Measurements from ENCODE around the gene CIART. TPM values are rescaled to one million over a fixed set of nuclear protein-coding genes. Genes with fewer than 3 reads are reported as not detected.

The CIART gene
- total and polyA plus RNA-seq, 5 donors from 2014 or later, result 0.56 to 2.2 (median 1.2) TPM

DNA sequence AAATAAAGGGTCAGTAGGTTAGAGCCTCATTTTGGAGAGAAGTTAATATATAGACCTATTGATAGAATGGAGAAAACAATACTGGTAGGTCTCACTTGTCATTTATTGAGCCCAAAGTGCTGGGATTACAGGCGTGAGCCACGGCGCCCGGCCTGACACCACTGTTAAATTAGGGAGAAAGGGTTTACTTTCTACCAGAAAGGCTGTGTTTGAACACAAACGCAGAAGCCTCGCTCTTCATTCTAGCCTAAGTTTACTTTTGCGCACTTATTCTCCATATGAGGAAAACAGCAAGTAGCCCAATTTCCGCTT lies 38.3 kb downstream of the CIART start:
- ATAC-seq (ENCODE audit: low read depth in 2 of 2) (no peak), DNase-seq (peak in 1 of 3 donors; percentile 9)
- no peaks in the 10 kb centered on the region for H3K27me3 ChIP-seq (ENCODE audit: control insufficient read depth, insufficient read depth, low read length)
- peaks cover 14% of the 10 kb centered on the region for H3K36me3 ChIP-seq (ENCODE audit: control insufficient read depth, insufficient read depth, low read length)
- peak overlapping the region; percentile 99 to 100 (median 99) for H3K27ac Mint-ChIP-seq
- H3K4me1 Mint-ChIP-seq, result peaks cover 11 to 37% (median 21%) of the 10 kb centered on the region in 4 donors
- peak overlapping the region; percentile 67 for H3K4me3 ChIP-seq (ENCODE audit: low read depth, low read length)
- H3K27me3 Mint-ChIP-seq, result no peaks in the 10 kb centered on the region
- H3K9me3 ChIP-seq (ENCODE audit: control insufficient read depth in 2 of 2, low read length in 2 of 2), result no peaks in the 10 kb centered on the region
- peak overlapping the region; percentile 85 for H3K27ac ChIP-seq (ENCODE audit: insufficient read depth, low read length, poor library complexity, severe bottlenecking)
- H3K4me3 Mint-ChIP-seq, result peak overlapping the region; percentile 95 to 100 (median 99)
- H3K4me1 ChIP-seq (ENCODE audit: control insufficient read depth, insufficient read depth, low read length, poor library complexity, severe bottlenecking), result peaks cover 12% of the 10 kb centered on the region
- H3K9me3 Mint-ChIP-seq, result no peaks in the 10 kb centered on the region
- peaks cover 4% of the 10 kb centered on the region for H3K36me3 Mint-ChIP-seq

DNA sequence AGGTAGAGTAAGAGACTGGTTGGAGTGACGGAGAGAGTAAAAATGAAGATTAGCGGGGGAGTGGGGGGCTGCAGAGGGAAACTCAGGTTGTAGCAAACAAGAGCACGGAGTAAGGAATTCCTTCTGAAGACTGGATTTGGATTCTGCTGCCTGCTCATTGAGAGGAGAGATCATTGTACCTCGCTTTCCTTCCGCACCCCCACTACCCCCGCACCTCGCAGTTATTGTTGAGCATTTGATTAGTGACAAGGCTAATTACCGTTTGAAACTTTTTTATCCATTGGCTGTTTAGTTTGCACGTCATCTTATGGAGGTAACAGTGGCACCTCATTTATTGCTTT lies 39.4 kb downstream of the CIART start:
- no peaks in the 10 kb centered on the region for H3K27me3 ChIP-seq (ENCODE audit: control insufficient read depth, insufficient read depth, low read length)
- Mint-ChIP-seq H3K36me3 (peaks cover 13% of the 10 kb centered on the region), H3K27ac (peak overlapping the region; percentile 99 to 100 (median 99)), H3K27me3 (no peaks in the 10 kb centered on the region), H3K9me3 (no peaks in the 10 kb centered on the region), H3K4me1 (peaks cover 13 to 47% (median 25%) of the 10 kb centered on the region in 4 donors), H3K4me3 (peak overlapping the region; percentile 95 to 100 (median 99))
- H3K27ac ChIP-seq (ENCODE audit: insufficient read depth, low read length, poor library complexity, severe bottlenecking), result peak overlapping the region; percentile 85
- H3K9me3 ChIP-seq (ENCODE audit: control insufficient read depth in 2 of 2, low read length in 2 of 2), result no peaks in the 10 kb centered on the region
- peak overlapping the region; percentile 86 for H3K4me3 ChIP-seq (ENCODE audit: low read depth, low read length)
- peaks cover 16% of the 10 kb centered on the region for H3K4me1 ChIP-seq (ENCODE audit: control insufficient read depth, insufficient read depth, low read length, poor library complexity, severe bottlenecking)
- ATAC-seq (ENCODE audit: low read depth in 2 of 2) (no peak), DNase-seq (peak in 2 of 3 donors; percentile 27 to 33)
- peaks cover 26% of the 10 kb centered on the region for H3K36me3 ChIP-seq (ENCODE audit: control insufficient read depth, insufficient read depth, low read length)

DNA sequence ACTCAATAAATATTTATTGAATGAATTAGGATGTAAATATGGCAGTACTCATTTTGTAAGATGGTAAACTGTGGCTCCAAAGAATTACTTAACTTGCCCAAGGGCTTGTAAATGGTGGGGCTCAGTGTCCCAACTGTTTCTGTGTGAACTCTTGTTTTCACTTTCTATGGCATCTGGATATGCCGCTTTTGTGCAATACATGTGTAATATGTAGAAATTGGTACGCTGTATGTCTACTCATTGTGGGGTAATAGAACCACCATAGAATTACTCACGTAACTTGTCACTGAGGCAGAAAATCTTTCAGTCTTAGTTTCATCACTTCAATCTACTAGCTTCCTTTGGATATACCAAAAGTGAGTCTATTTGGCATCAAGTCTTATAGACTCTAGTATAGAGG lies 40.0 kb downstream of the CIART start:
- peak overlapping the region; percentile 95 to 100 (median 99) for H3K4me3 Mint-ChIP-seq
- Histone ChIP-seq H3K9me3 (ENCODE audit: control insufficient read depth in 2 of 2, low read length in 2 of 2) (no peaks in the 10 kb centered on the region), H3K27ac (ENCODE audit: insufficient read depth, low read length, poor library complexity, severe bottlenecking) (peak overlapping the region; percentile 85), H3K36me3 (ENCODE audit: control insufficient read depth, insufficient read depth, low read length) (peaks cover 29% of the 10 kb centered on the region), H3K4me3 (ENCODE audit: low read depth, low read length) (peak overlapping the region; percentile 86), H3K27me3 (ENCODE audit: control insufficient read depth, insufficient read depth, low read length) (no peaks in the 10 kb centered on the region), H3K4me1 (ENCODE audit: control insufficient read depth, insufficient read depth, low read length, poor library complexity, severe bottlenecking) (peaks cover 16% of the 10 kb centered on the region)
- peaks cover 13% of the 10 kb centered on the region for H3K36me3 Mint-ChIP-seq
- ATAC-seq (ENCODE audit: low read depth in 2 of 2), result no peak
- peak in 1 of 3 donors; percentile 21 for DNase-seq
- H3K4me1 Mint-ChIP-seq, result peaks cover 13 to 50% (median 26%) of the 10 kb centered on the region in 4 donors
- peak overlapping the region; percentile 86 to 100 (median 99) for H3K27ac Mint-ChIP-seq
- no peaks in the 10 kb centered on the region for H3K27me3 Mint-ChIP-seq
- no peaks in the 10 kb centered on the region for H3K9me3 Mint-ChIP-seq

- ATAC-seq (ENCODE audit: low read depth in 2 of 2) (no peak), DNase-seq (no peak)
- peaks cover 80% of the 10 kb centered on the region for H3K36me3 ChIP-seq (ENCODE audit: control insufficient read depth, insufficient read depth, low read length)
- no peaks in the 10 kb centered on the region for H3K9me3 ChIP-seq (ENCODE audit: control insufficient read depth in 2 of 2, low read length in 2 of 2)
- no peaks in the 10 kb centered on the region for H3K9me3 Mint-ChIP-seq
- H3K27me3 ChIP-seq (ENCODE audit: control insufficient read depth, insufficient read depth, low read length), result no peaks in the 10 kb centered on the region
- peaks cover 2 to 10% (median 6%) of the 10 kb centered on the region in 4 donors for H3K4me1 Mint-ChIP-seq
- H3K27me3 Mint-ChIP-seq, result no peaks in the 10 kb centered on the region
- H3K4me3 ChIP-seq (ENCODE audit: low read depth, low read length), result no peak overlapping the region
- no peak overlapping the region for H3K27ac Mint-ChIP-seq
- H3K4me1 ChIP-seq (ENCODE audit: control insufficient read depth, insufficient read depth, low read length, poor library complexity, severe bottlenecking), result no peaks in the 10 kb centered on the region
- H3K27ac ChIP-seq (ENCODE audit: insufficient read depth, low read length, poor library complexity, severe bottlenecking), result no peak overlapping the region
- no peak overlapping the region for H3K4me3 Mint-ChIP-seq
- H3K36me3 Mint-ChIP-seq, result peaks cover 41% of the 10 kb centered on the region
Observed at GRCh38 chr1:150332651-150333290, 50.4 kb downstream of the CIART start.

Other genes with a start within 250 kb of the CIART start
- 23.4 TPM for gene VPS45, start 214.8 kb upstream of the CIART start, total RNA-seq
- 10 to 100 TPM; 25.8 to 27.8 (median 26.3) TPM for gene VPS45, start 214.8 kb upstream of the CIART start, polyA plus RNA-seq
- 61.0 TPM for gene PLEKHO1, start 132.6 kb upstream of the CIART start, total RNA-seq
- 10 to 100 TPM; 21.5 to 31.5 (median 27.5) TPM for gene PLEKHO1, start 132.6 kb upstream of the CIART start, polyA plus RNA-seq
- 51.5 TPM for gene ANP32E, start 46.4 kb upstream of the CIART start, total RNA-seq
- gene ANP32E, start 46.4 kb upstream of the CIART start, polyA plus RNA-seq, result 10 to 100 TPM; 53.3 to 73.4 (median 58.3) TPM
- gene CA14, start 24.8 kb upstream of the CIART start, total RNA-seq, result not detected
- gene CA14, start 24.8 kb upstream of the CIART start, polyA plus RNA-seq, result under 1 TPM; 0.68 to 0.97 (median 0.71) TPM
- gene APH1A, start 13.5 kb upstream of the CIART start, total RNA-seq, result 119 TPM
- gene APH1A, start 13.5 kb upstream of the CIART start, polyA plus RNA-seq, result 10 to 100 TPM; 74.0 to 85.0 (median 76.9) TPM
- gene C1orf54, start 9.8 kb upstream of the CIART start, total RNA-seq, result 4.6 TPM
- 1 to 10 TPM; 2.0 to 6.4 (median 3.5) TPM for gene C1orf54, start 9.8 kb upstream of the CIART start, polyA plus RNA-seq
- 45.3 TPM for gene MRPS21, start 11.3 kb downstream of the CIART start, total RNA-seq
- gene MRPS21, start 11.3 kb downstream of the CIART start, polyA plus RNA-seq, result 10 to 100 TPM; 76.9 to 89.4 (median 86.1) TPM
- gene PRPF3, start 39.0 kb downstream of the CIART start, total RNA-seq, result 106 TPM
- 10 to 100 TPM; 13.4 to 19.7 (median 17.0) TPM for gene PRPF3, start 39.0 kb downstream of the CIART start, polyA plus RNA-seq
- 51.3 TPM for gene RPRD2, start 81.6 kb downstream of the CIART start, total RNA-seq
- gene RPRD2, start 81.6 kb downstream of the CIART start, polyA plus RNA-seq, result 10 to 100 TPM; 24.0 to 34.0 (median 32.5) TPM
- 34.0 TPM for gene TARS2, start 204.9 kb downstream of the CIART start, total RNA-seq
- 10 to 100 TPM; 28.6 to 36.6 (median 31.5) TPM for gene TARS2, start 204.9 kb downstream of the CIART start, polyA plus RNA-seq
- 0.22 TPM for gene ECM1, start 225.6 kb downstream of the CIART start, total RNA-seq
- gene ECM1, start 225.6 kb downstream of the CIART start, polyA plus RNA-seq, result under 1 TPM in 1 of 4 donors, not detected in 3; 0.10 TPM
- gene FALEC, start 233.2 kb downstream of the CIART start, total RNA-seq, result not detected
- under 1 TPM in 1 of 4 donors, not detected in 3; 0.42 TPM for gene FALEC, start 233.2 kb downstream of the CIART start, polyA plus RNA-seq

All from CD4-positive, CD25-positive, alpha-beta regulatory T cell (primary cell).